IMR-90 (cell line): Measurements from ENCODE around the gene MIB1. TPM values are rescaled to one million over a fixed set of nuclear protein-coding genes. Genes with fewer than 3 reads are reported as not detected.
A peak's percentile ranks its signal among the peaks of the same experiment; 100 is the strongest.

Source experiments
- ATAC-seq: fragments of 200-7000 bp; cut with Tn5 transposase; 2 replicates; pipeline ENCODE4 v1.9.1; 2020; ENCODE audit warnings: low read depth, mild to moderate bottlenecking, moderate library complexity
- BruUV-seq: library from RNA; stranded (reverse); fragments of 400-500 nt; replicated peaks from 2 replicates; lab custom pipeline; 2021; lab: Mats Ljungman, UMichigan
- CTCF ChIA-PET: fragments of 300-600 bp; formaldehyde crosslinking; extraction: SDS; loops from one replicate; lab custom pipeline; 2021; ENCODE audit warnings: antibody characterized with exemption; lab: Yijun Ruan, JAX
- POLR2A ChIA-PET: fragments of 300-600 bp; sonication (Branson Sonifier 250); formaldehyde crosslinking; loops from one replicate; lab custom pipeline; 2022; ENCODE audit warnings: antibody characterized with exemption; ENCODE audit not compliant: unreplicated experiment; lab: Charles Lee
- DNase-seq: peaks from one replicate; pipeline ENCODE4 v3.0.0; 2013
- H2AFZ ChIP-seq: replicated peaks from 2 replicates; pipeline ENCODE3; 2013; ENCODE audit warnings: low read length, mild to moderate bottlenecking; ENCODE audit not compliant: poor library complexity
- H2AK5ac ChIP-seq: 2 replicates; pipeline ENCODE4 v1.6.1; 2013; ENCODE audit warnings: low read depth, low read length, inconsistent platforms
- H2AK9ac ChIP-seq: replicated peaks from 2 replicates; pipeline ENCODE3; 2013; ENCODE audit warnings: mild to moderate bottlenecking, low read depth, low read length, moderate library complexity; ENCODE audit not compliant: poor library complexity
- H2BK120ac ChIP-seq: 2 replicates; pipeline ENCODE4 v1.6.1; 2013; ENCODE audit warnings: low read depth, low read length, inconsistent platforms
- H2BK15ac ChIP-seq: 3 replicates; pipeline ENCODE4 v1.6.1; 2013; ENCODE audit warnings: low read depth, low read length, inconsistent platforms
- H2BK20ac ChIP-seq: 2 replicates; pipeline ENCODE4 v1.6.1; 2013; ENCODE audit warnings: low read depth, mild to moderate bottlenecking, inconsistent platforms, low read length, moderate library complexity
- H2BK5ac ChIP-seq: 2 replicates; pipeline ENCODE4 v1.6.1; 2013; ENCODE audit warnings: mild to moderate bottlenecking, low read depth, low read length, inconsistent platforms; ENCODE audit not compliant: poor library complexity, severe bottlenecking
- H3K14ac ChIP-seq: replicated peaks from 2 replicates; pipeline ENCODE4 v1.6.1; 2013; ENCODE audit warnings: low read depth, low read length, inconsistent platforms
- H3K18ac ChIP-seq: 2 replicates; pipeline ENCODE4 v1.6.1; 2013; ENCODE audit warnings: low read depth, low read length, control low read depth
- H3K23ac ChIP-seq: 2 replicates; pipeline ENCODE4 v1.6.1; 2013; ENCODE audit warnings: low read depth, low read length, inconsistent platforms
- H3K27ac ChIP-seq: 2 replicates; pipeline ENCODE4 v1.5.1; 2013; ENCODE audit warnings: mild to moderate bottlenecking, control low read depth, low read length; ENCODE audit not compliant: insufficient read depth
- H3K27me3 ChIP-seq: 2 replicates; pipeline ENCODE4 v1.6.1; 2013; ENCODE audit warnings: low read length; ENCODE audit not compliant: control insufficient read depth, insufficient read depth
- H3K36me3 ChIP-seq: 2 replicates; pipeline ENCODE4 v1.6.1; 2013; ENCODE audit warnings: low read length, mixed read lengths; ENCODE audit not compliant: control insufficient read depth, insufficient read depth
- H3K4ac ChIP-seq: 2 replicates; pipeline ENCODE4 v1.6.1; 2013; ENCODE audit warnings: low read depth, low read length, inconsistent platforms
- H3K4me1 ChIP-seq: 2 replicates; pipeline ENCODE4 v1.6.1; 2013; ENCODE audit warnings: low read length, mixed read lengths; ENCODE audit not compliant: control insufficient read depth, insufficient read depth
- H3K4me2 ChIP-seq: 2 replicates; pipeline ENCODE4 v1.6.1; 2013; ENCODE audit warnings: low read depth, mild to moderate bottlenecking, control low read depth, low read length, moderate library complexity
- H3K4me3 ChIP-seq: 2 replicates; pipeline ENCODE4 v1.5.1; 2013; ENCODE audit warnings: low read depth, mild to moderate bottlenecking, control low read depth, low read length, moderate library complexity; ENCODE audit not compliant: insufficient read depth
- H3K56ac ChIP-seq: 2 replicates; pipeline ENCODE4 v1.6.1; 2013; ENCODE audit warnings: low read length, inconsistent platforms; ENCODE audit not compliant: insufficient read depth; ENCODE audit errors: extremely low read depth
- H3K79me1 ChIP-seq, 2 experiments: 2 replicates each; pipeline ENCODE4 v1.6.1; 2013; ENCODE audit warnings: low read length in 2 of 2, inconsistent platforms in 1 of 2, low read depth in 1 of 2
- H3K9ac ChIP-seq: 2 replicates; pipeline ENCODE4 v1.6.1; 2013; ENCODE audit warnings: low read depth, low read length, control low read depth
- H3K9me1 ChIP-seq: 2 replicates; pipeline ENCODE4 v1.6.1; 2013; ENCODE audit warnings: low read length, inconsistent platforms; ENCODE audit not compliant: insufficient read depth
- H3K9me3 ChIP-seq: 2 replicates; pipeline ENCODE4 v1.6.1; 2013; ENCODE audit warnings: low read length; ENCODE audit not compliant: control insufficient read depth, insufficient read depth
- H4K20me1 ChIP-seq: 2 replicates; pipeline ENCODE4 v1.6.1; 2013; ENCODE audit warnings: low read length, inconsistent platforms; ENCODE audit not compliant: insufficient read depth
- H4K5ac ChIP-seq: 2 replicates; pipeline ENCODE4 v1.6.1; 2013; ENCODE audit warnings: mild to moderate bottlenecking, low read depth, low read length, control low read depth
- H4K8ac ChIP-seq, 2 experiments: 2 replicates each; pipeline ENCODE4 v1.6.1; 2013; ENCODE audit warnings: low read depth in 2 of 2, low read length in 2 of 2, control low read depth in 1 of 2, inconsistent platforms in 1 of 2
- H4K91ac ChIP-seq: 2 replicates; pipeline ENCODE4 v1.6.1; 2013; ENCODE audit warnings: low read depth, low read length, inconsistent platforms; ENCODE audit not compliant: insufficient read depth
- BHLHE40 ChIP-seq: fragments of 150-350 bp; IDR thresholded peaks from 2 replicates; pipeline ENCODE4 v1.6.1; 2016; ENCODE audit warnings: mild to moderate bottlenecking, low read depth, low read length
- CEBPB ChIP-seq: IDR thresholded peaks from 2 replicates; pipeline ENCODE4 v1.6.1; 2012; ENCODE audit warnings: low read depth, low read length, improper control_type of control experiment
- CHD1 ChIP-seq: IDR thresholded peaks from 2 replicates; pipeline ENCODE4 v1.6.1; 2012; ENCODE audit warnings: low read depth, low read length, improper control_type of control experiment
- CTCF ChIP-seq: conservative IDR thresholded peaks from 2 replicates; pipeline ENCODE4 v1.5.1; 2012; ENCODE audit warnings: mild to moderate bottlenecking, low read depth, low read length, improper control_type of control experiment
- ELK1 ChIP-seq: fragments of 150-350 bp; IDR thresholded peaks from 2 replicates; pipeline ENCODE4 v1.6.1; 2016; ENCODE audit warnings: low read depth, mild to moderate bottlenecking, low read length, moderate library complexity, borderline replicate concordance
- FOS ChIP-seq: fragments of 150-350 bp; IDR thresholded peaks from 2 replicates; pipeline ENCODE4 v1.6.1; 2016; ENCODE audit warnings: low read depth, low read length
- MAFK ChIP-seq: IDR thresholded peaks from 2 replicates; pipeline ENCODE4 v1.6.1; 2012; ENCODE audit warnings: low read depth, low read length, improper control_type of control experiment
- MAZ ChIP-seq: IDR thresholded peaks from 2 replicates; pipeline ENCODE4 v1.6.1; 2012; ENCODE audit warnings: low read depth, mild to moderate bottlenecking, low read length, improper control_type of control experiment, moderate library complexity, borderline replicate concordance
- MXI1 ChIP-seq: IDR thresholded peaks from 2 replicates; pipeline ENCODE4 v1.6.1; 2012; ENCODE audit warnings: low read depth, mild to moderate bottlenecking, low read length, moderate library complexity, borderline replicate concordance
- NFE2L2 ChIP-seq: fragments of 150-350 bp; IDR thresholded peaks from 2 replicates; pipeline ENCODE4 v1.6.1; 2016; ENCODE audit warnings: low read depth, mild to moderate bottlenecking, low read length
- POLR2A ChIP-seq: IDR thresholded peaks from 2 replicates; pipeline ENCODE4 v1.6.1; 2012; ENCODE audit warnings: mild to moderate bottlenecking, low read depth, low read length
- RAD21 ChIP-seq: IDR thresholded peaks from 2 replicates; pipeline ENCODE4 v1.6.1; 2012; ENCODE audit warnings: low read length, improper control_type of control experiment
- RCOR1 ChIP-seq: IDR thresholded peaks from 2 replicates; pipeline ENCODE4 v1.6.1; 2012; ENCODE audit warnings: mild to moderate bottlenecking, low read length, improper control_type of control experiment; ENCODE audit not compliant: insufficient replicate concordance
- RFX5 ChIP-seq: IDR thresholded peaks from 2 replicates; pipeline ENCODE4 v1.8.0; 2012; ENCODE audit warnings: low read depth, mild to moderate bottlenecking, low read length, moderate library complexity
- SMC3 ChIP-seq: fragments of 150-350 bp; IDR thresholded peaks from 2 replicates; pipeline ENCODE4 v1.6.1; 2016; ENCODE audit warnings: low read depth, mild to moderate bottlenecking, antibody characterized with exemption, low read length, moderate library complexity
- USF2 ChIP-seq: fragments of 150-350 bp; IDR thresholded peaks from 2 replicates; pipeline ENCODE4 v1.6.1; 2017; ENCODE audit warnings: mild to moderate bottlenecking, antibody characterized with exemption, low read length, low read depth
- WGBS, 2 experiments: methylation state at CpG; one replicate each; pipeline versions ENCODE4 v1.1.5 to v1.1.7; 2013; ENCODE audit warnings: missing lambda C conversion rate in 2 of 2; ENCODE audit not compliant: insufficient read length in 1 of 2; ENCODE audit errors: extremely low coverage in 2 of 2; 5-methylcytosine and 5-hydroxymethylcytosine counted together
- dilution Hi-C: fragments of 300-500 bp; cut with HindIII; formaldehyde crosslinking; loops from one replicate; pipeline ENCODE4 v1.14.3; 2018; ENCODE audit warnings: low sequenced_read_pairs; ENCODE audit not compliant: unreplicated experiment
- in situ Hi-C: fragments of 300-500 bp; cut with MboI; formaldehyde crosslinking; loops from 3 replicates; pipeline ENCODE4 v1.14.3; 2019; ENCODE audit warnings: low sequenced_read_pairs, inconsistent platforms, mixed read lengths
- intact Hi-C: fragments of 100-400 bp; cut with micrococcal nuclease; formaldehyde crosslinking; loops from 2 replicates; pipeline ENCODE4 v1.10.0; 2022
- polyA plus RNA-seq, 3 experiments: library from polyadenylated mRNA; depleted of rRNA; stranded (reverse); fragments of >200 nt; gene quantifications; 2 replicates each; pipeline ENCODE4 v1.2.3, GENCODE V29; 2012; ENCODE audit warnings: low replicate concordance in 1 of 3
- total RNA-seq: library from RNA; depleted of rRNA; stranded (reverse); fragments of >200 nt; gene quantifications from 2 replicates; pipeline ENCODE4 v1.2.3, GENCODE V29; 2012

The MIB1 gene
- total and polyA plus RNA-seq, 2 of the 4 experiments (the other 2 are of a cell fraction) = 5.9 to 80.1 TPM

- Histone ChIP-seq H3K4ac (no peak overlapping the region), H2AFZ (no peak overlapping the region), H2BK5ac (no peak overlapping the region), H3K27ac (no peak overlapping the region), H3K79me1 (peaks cover 0 to 6% of the 10 kb centered on the region in 2 experiments; a peak in 2 of 4 replicates), H3K9me3 (no peaks in the 10 kb centered on the region), H3K36me3 (no peaks in the 10 kb centered on the region), H3K27me3 (no peaks in the 10 kb centered on the region), H2BK15ac (no peak overlapping the region), H3K9ac (no peak overlapping the region), H4K91ac (no peak overlapping the region), H2BK20ac (no peak overlapping the region), H3K9me1 (no peaks in the 10 kb centered on the region), H3K4me1 (peaks cover 2% of the 10 kb centered on the region; the same call in 1 of the 2 replicates), H3K23ac (no peak overlapping the region), H2AK5ac (no peak overlapping the region), H3K18ac (no peak overlapping the region), H4K20me1 (no peaks in the 10 kb centered on the region), H3K4me2 (no peak overlapping the region), H2AK9ac (no peak overlapping the region), H2BK120ac (no peak overlapping the region), H3K56ac (no peak overlapping the region), H4K8ac (no peak overlapping the region), H3K4me3 (no peak overlapping the region), H3K14ac (no peak overlapping the region), H4K5ac (no peak overlapping the region)
- CTCF ChIA-PET = interaction anchor here (0.6 kb wide), 1 partner anchor 860 kb away, joined by 3 read pairs; no protein-coding TSS in a partner anchor
- intact Hi-C loops (no loop called here), dilution Hi-C loops (no loop called here), in situ Hi-C loops (no loop called here)
- ATAC-seq (peak; percentile 48), DNase-seq (peak; percentile 34)
- no peak for TF ChIP-seq MAZ
- TF ChIP-seq MXI1 = no peak
- no peak for TF ChIP-seq CEBPB
- no peak for TF ChIP-seq USF2
- no peak for TF ChIP-seq FOS
- no peak for TF ChIP-seq RCOR1
- no peak for TF ChIP-seq MAFK
- TF ChIP-seq NFE2L2 = no peak
- no peak for TF ChIP-seq BHLHE40
- TF ChIP-seq CHD1 = no peak
- no peak for TF ChIP-seq POLR2A
- no peak for TF ChIP-seq RAD21
- TF ChIP-seq SMC3 = no peak
- TF ChIP-seq RFX5 = no peak
- TF ChIP-seq ELK1 = no peak
- TF ChIP-seq CTCF = no peak
- no CpG with 5 or more reads among the region's 5 CpGs for WGBS, 2 experiments
- POLR2A ChIA-PET = interaction anchor here (0.6 kb wide), 2 partner anchors 74 to 223 kb away, joined by 4 to 22 read pairs; no protein-coding TSS in a partner anchor
- no TSS peak for BruUV-seq
These were observed 90.8 kb downstream of the MIB1 start for GRCh38 chr18:21831413-21831831.
